HepG2 (cell line): Measurements from ENCODE around the gene LRRC3. TPM values are rescaled to one million over a fixed set of nuclear protein-coding genes. Genes with fewer than 3 reads are reported as not detected.

Source experiments
- ATAC-seq: fragments of 200-7000 bp; cut with Tn5 transposase; 3 replicates; pipeline ENCODE4 v1.9.1; 2020; ENCODE audit warnings: mild to moderate bottlenecking, moderate library complexity
- BruUV-seq: library from RNA; stranded (reverse); fragments of 400-500 nt; replicated peaks from 2 replicates; lab custom pipeline; 2021; lab: Mats Ljungman, UMichigan
- CTCF ChIA-PET: fragments of 300-600 bp; formaldehyde crosslinking; extraction: SDS; loops from one replicate; lab custom pipeline; 2021; ENCODE audit warnings: low total read pairs, inconsistent platforms, low intra/inter-chr PET ratio; lab: Yijun Ruan, JAX
- POLR2A ChIA-PET: fragments of 350-600 bp; sonication (Branson Sonifier 250); formaldehyde crosslinking; loops from one replicate; lab custom pipeline; 2020; ENCODE audit warnings: antibody characterized with exemption, inconsistent platforms; lab: Yijun Ruan, JAX
- DNase-seq: peaks from one replicate; pipeline ENCODE4 v3.0.0-alpha.2; 2015; ENCODE audit warnings: low spot score
- FAIRE-seq: peaks from 3 replicates; lab custom pipeline; 2011; peaks lifted over from hg19 to GRCh38; lab: Jason Lieb, UNC
- H2AFZ ChIP-seq: one replicate; pipeline ENCODE4 v1.6.1; 2011; ENCODE audit warnings: low read length, inconsistent platforms
- H3K27ac ChIP-seq: fragments of 300-600 bp; 3 replicates; pipeline ENCODE4 v1.8.0; 2011; ENCODE audit warnings: mixed run types, mild to moderate bottlenecking, mixed read lengths, low read length, inconsistent platforms; ENCODE audit not compliant: insufficient read depth; ENCODE audit errors: extremely low read length
- H3K27me3 ChIP-seq, 2 experiments: fragments of 200-600 bp in 1 of 2; 2 replicates in 1 of 2; 3 replicates in 1 of 2; pipeline versions ENCODE4 v1.6.0 to v1.8.0; 2011; ENCODE audit warnings: low read length in 2 of 2, mild to moderate bottlenecking in 2 of 2, moderate library complexity in 2 of 2, inconsistent platforms in 1 of 2; ENCODE audit not compliant: insufficient read depth in 2 of 2, control insufficient read depth in 1 of 2
- H3K36me3 ChIP-seq, 2 experiments: fragments of 200-600 bp in 1 of 2; replicated peaks in 1 of 2; 2 replicates in 1 of 2; 3 replicates in 1 of 2; pipeline versions ENCODE4 v1.5.1 to v1.8.0; 2011; ENCODE audit warnings: low read length in 2 of 2, inconsistent platforms in 1 of 2; ENCODE audit not compliant: insufficient read depth in 2 of 2, control insufficient read depth in 1 of 2
- H3K4me1 ChIP-seq: 2 replicates; pipeline ENCODE4 v1.5.1; 2012; ENCODE audit warnings: low read length, inconsistent platforms; ENCODE audit not compliant: insufficient read depth
- H3K4me2 ChIP-seq: 2 replicates; pipeline ENCODE4 v1.6.0; 2011; ENCODE audit warnings: low read depth, low read length, inconsistent platforms
- H3K4me3 ChIP-seq, 3 experiments: fragments of 200-600 bp in 1 of 3; sonication (generic), shearing (Covaris generic) in 1 of 3; replicated peaks in 1 of 3; 2 replicates each; pipeline ENCODE4 v1.5.1; 2011 to 2016; ENCODE audit warnings: low read length in 3 of 3, inconsistent platforms in 2 of 3, low read depth in 2 of 3, mild to moderate bottlenecking in 2 of 3, control low read depth in 1 of 3, mixed read lengths in 1 of 3; ENCODE audit not compliant: insufficient read depth in 1 of 3
- H3K79me2 ChIP-seq: one replicate; pipeline ENCODE4 v1.6.1; 2011; ENCODE audit warnings: low read length, inconsistent platforms; ENCODE audit not compliant: insufficient read depth
- H3K9ac ChIP-seq: 2 replicates; pipeline ENCODE4 v1.6.0; 2011; ENCODE audit warnings: mild to moderate bottlenecking, low read depth, low read length, inconsistent platforms; ENCODE audit not compliant: insufficient read depth
- H3K9me3 ChIP-seq: 2 replicates; pipeline ENCODE4 v1.5.1; 2012; ENCODE audit warnings: mild to moderate bottlenecking, low read length
- H4K20me1 ChIP-seq: 2 replicates; pipeline ENCODE4 v1.6.0; 2011; ENCODE audit warnings: inconsistent platforms, mild to moderate bottlenecking, low read length, moderate library complexity; ENCODE audit not compliant: insufficient read depth
- BRCA1 ChIP-seq: sonication (generic); formaldehyde crosslinking; IDR thresholded peaks from 2 replicates; pipeline ENCODE4 v1.4.0; 2020; ENCODE audit warnings: missing genetic modification reagents
- CBX2 ChIP-seq, 2 experiments: fragments of 200-600 bp in 1 of 2; sonication (generic); formaldehyde crosslinking in 1 of 2; IDR thresholded peaks; 2 replicates each; pipeline versions ENCODE4 v1.7.0 to v1.8.1; 2018 to 2022; ENCODE audit warnings: low read depth in 2 of 2, low read length in 1 of 2, mild to moderate bottlenecking in 1 of 2, missing genetic modification reagents in 1 of 2
- DRAP1 ChIP-seq: IDR thresholded peaks from 2 replicates; pipeline ENCODE4 v1.6.1; 2016; ENCODE audit warnings: missing genetic modification reagents, missing compliant biosample characterization
- ELF4 ChIP-seq: sonication (generic); formaldehyde crosslinking; IDR thresholded peaks from 2 replicates; pipeline ENCODE4 v1.5.0; 2020; ENCODE audit warnings: missing genetic modification reagents, mild to moderate bottlenecking, moderate library complexity, borderline replicate concordance
- FOXA3 ChIP-seq: IDR thresholded peaks from 2 replicates; pipeline ENCODE4 v1.6.1; 2016; ENCODE audit warnings: missing genetic modification reagents, missing compliant biosample characterization
- HNRNPH1 ChIP-seq: fragments of 200-400 bp; formaldehyde crosslinking; optimal IDR thresholded peaks from 2 replicates; pipeline ENCODE3; 2017; ENCODE audit warnings: mild to moderate bottlenecking, low read depth, low read length
- LCORL ChIP-seq, 2 experiments: fragments of 450-650 bp in 1 of 2; sonication (generic) in 1 of 2; formaldehyde crosslinking in 1 of 2; IDR thresholded peaks; 2 replicates each; pipeline versions ENCODE4 v1.5.0 to v1.6.1; 2017 to 2020; ENCODE audit warnings: antibody characterized with exemption in 1 of 2, missing genetic modification reagents in 1 of 2
- MAFF ChIP-seq: IDR thresholded peaks from 2 replicates; pipeline ENCODE4 v1.6.1; 2011; ENCODE audit warnings: low read depth, low read length, improper control_type of control experiment
- MATR3 ChIP-seq: sonication (generic); formaldehyde crosslinking; IDR thresholded peaks from 2 replicates; pipeline ENCODE4 v1.4.0; 2020; ENCODE audit warnings: missing genetic modification reagents
- NFE2 ChIP-seq: sonication (generic); formaldehyde crosslinking; IDR thresholded peaks from 2 replicates; pipeline ENCODE4 v1.4.0; 2020; ENCODE audit warnings: missing genetic modification reagents
- SRY ChIP-seq: sonication (generic); formaldehyde crosslinking; IDR thresholded peaks from 2 replicates; pipeline ENCODE4 v1.8.0; 2022; ENCODE audit warnings: mild to moderate bottlenecking, missing genetic modification reagents
- THAP7 ChIP-seq: sonication (generic); formaldehyde crosslinking; IDR thresholded peaks from 2 replicates; pipeline ENCODE4 v1.8.1; 2023; ENCODE audit warnings: mild to moderate bottlenecking, missing genetic modification reagents
- WIZ ChIP-seq: sonication (generic); formaldehyde crosslinking; IDR thresholded peaks from 2 replicates; pipeline ENCODE4 v1.5.1; 2020; ENCODE audit warnings: mild to moderate bottlenecking, missing genetic modification reagents
- ZBTB21 ChIP-seq: sonication (generic); formaldehyde crosslinking; IDR thresholded peaks from 2 replicates; pipeline ENCODE4 v1.4.0; 2020; ENCODE audit warnings: missing genetic modification reagents
- ZBTB39 ChIP-seq: sonication (generic); formaldehyde crosslinking; IDR thresholded peaks from 2 replicates; pipeline ENCODE4 v1.5.0; 2020; ENCODE audit warnings: missing genetic modification reagents
- ZBTB43 ChIP-seq: sonication (generic); formaldehyde crosslinking; conservative IDR thresholded peaks from 2 replicates; pipeline ENCODE4 v1.4.0; 2020; ENCODE audit warnings: missing genetic modification reagents
- ZBTB7B ChIP-seq: sonication (generic); formaldehyde crosslinking; IDR thresholded peaks from 2 replicates; pipeline ENCODE4 v1.4.0; 2020; ENCODE audit warnings: missing genetic modification reagents
- ZNF207 ChIP-seq: fragments of 450-650 bp; IDR thresholded peaks from 2 replicates; pipeline ENCODE4 v1.6.1; 2016; ENCODE audit warnings: antibody characterized with exemption, borderline replicate concordance
- WGBS: methylation state at CpG from one replicate; pipeline ENCODE4 v1.1.6; 2017; ENCODE audit warnings: low lambda C conversion rate; 5-methylcytosine and 5-hydroxymethylcytosine counted together
- in situ Hi-C: cut with HindIII; loops from 2 replicates; pipeline ENCODE4 v1.10.0; 2017; ENCODE audit warnings: low pct_unique_long_range_greater_than_20kb; ENCODE audit not compliant: extremely low pct_ligation_motif_present
- intact Hi-C: fragments of 100-400 bp; cut with micrococcal nuclease; formaldehyde crosslinking; loops from one replicate; pipeline ENCODE4 v1.10.0; 2022; ENCODE audit not compliant: unreplicated experiment
- polyA plus RNA-seq, 8 experiments: library from polyadenylated mRNA; depleted of rRNA in 3 of 8; stranded (reverse) in 7 of 8; unstranded in 1 of 8; fragments of >200 nt; fragmentation: Illumina TruSeq in 4 of 8; extraction: Trizol in 4 of 8; gene quantifications; 2 replicates each; pipeline versions ENCODE4 v1.2.1 to v1.2.3, GENCODE V29; 2011 to 2016; ENCODE audit warnings: low read depth in 4 of 8, missing spikeins in 1 of 8, mixed read lengths in 1 of 8; ENCODE audit not compliant: insufficient read depth in 1 of 8
- total RNA-seq, 5 experiments: library from RNA; depleted of rRNA; stranded (reverse); fragments of >200 nt; fragmentation: Illumina TruSeq; extraction: Trizol; gene quantifications; 2 replicates each; pipeline ENCODE4 v1.2.3, GENCODE V29; 2016; ENCODE audit warnings: low read depth in 1 of 5

The LRRC3 gene
- total and polyA plus RNA-seq, 2 of the 13 experiments (the other 11 are each of a cell fraction or from before 2014, with no cell fraction given) = 4.8 to 16.5 TPM

- TF ChIP-seq CBX2 (IDR thresholded peaks at IDR 0.05; ENCODE audit: low read depth, low read length) (no peak), CBX2 (CRISPR knock-in tag; IDR thresholded peaks at IDR 0.05; ENCODE audit: low read depth) (no peak), ZBTB43 (no peak), BRCA1 (no peak), HNRNPH1 (no peak), THAP7 (CRISPR knock-in tag) (no peak), NFE2 (no peak), ZBTB39 (CRISPR knock-in tag) (no peak), ZNF207 (no peak), MAFF (no peak), ZBTB7B (CRISPR knock-in tag) (no peak)
These were observed 16.0 kb downstream of the LRRC3 start (continued) for GRCh38 chr21:44471341-44471740.

GRCh38 chr21:44471996-44472395 is 16.7 kb downstream of the LRRC3 start:
- Histone ChIP-seq H3K27me3 (no peaks in the 10 kb centered on the region), H3K36me3 (no peaks in the 10 kb centered on the region), H2AFZ (no peak overlapping the region), H3K27ac (no peak overlapping the region), H3K4me3 (no peak overlapping the region), H3K9ac (no peak overlapping the region), H3K4me1 (no peaks in the 10 kb centered on the region), H3K9me3 (no peaks in the 10 kb centered on the region), H3K4me2 (no peak overlapping the region), H4K20me1 (no peaks in the 10 kb centered on the region), H3K79me2 (no peaks in the 10 kb centered on the region)
- ChIA-PET POLR2A (no interaction called here), CTCF (no interaction called here)
- no TSS peak for BruUV-seq
- 85% methylated on average over 6 of the region's 6 CpGs for WGBS
- ATAC-seq = no peak
- intact Hi-C loops (no loop called here), in situ Hi-C loops (no loop called here)
- TF ChIP-seq SRY (CRISPR knock-in tag) (no peak), ELF4 (CRISPR knock-in tag) (no peak), LCORL (IDR thresholded peaks at IDR 0.05) (no peak), LCORL (CRISPR knock-in tag; IDR thresholded peaks at IDR 0.05) (no peak), MATR3 (CRISPR knock-in tag) (no peak), FOXA3 (CRISPR knock-in tag) (no peak), DRAP1 (CRISPR knock-in tag) (no peak), ZBTB21 (no peak), WIZ (CRISPR knock-in tag) (no peak)
- FAIRE-seq = no peak
- no peak for DNase-seq
